ENCODE results near the gene PGAM5. TPM values are rescaled to one million over a fixed set of nuclear protein-coding genes. Genes with fewer than 3 reads are reported as not detected.

Gene PGAM5
- total RNA-seq, 1 donor from 2014 or later: 50.8 TPM

GRCh38 chr12:132719141-132719953 lies 8.7 kb downstream of the PGAM5 start:
- no peak for DNase-seq (ENCODE audit: low read depth in 2 of 2)

GRCh38 chr12:132719954-132720324 lies 9.3 kb downstream of the PGAM5 start:
- DNase-seq (ENCODE audit: low read depth in 2 of 2): no peak

DNA sequence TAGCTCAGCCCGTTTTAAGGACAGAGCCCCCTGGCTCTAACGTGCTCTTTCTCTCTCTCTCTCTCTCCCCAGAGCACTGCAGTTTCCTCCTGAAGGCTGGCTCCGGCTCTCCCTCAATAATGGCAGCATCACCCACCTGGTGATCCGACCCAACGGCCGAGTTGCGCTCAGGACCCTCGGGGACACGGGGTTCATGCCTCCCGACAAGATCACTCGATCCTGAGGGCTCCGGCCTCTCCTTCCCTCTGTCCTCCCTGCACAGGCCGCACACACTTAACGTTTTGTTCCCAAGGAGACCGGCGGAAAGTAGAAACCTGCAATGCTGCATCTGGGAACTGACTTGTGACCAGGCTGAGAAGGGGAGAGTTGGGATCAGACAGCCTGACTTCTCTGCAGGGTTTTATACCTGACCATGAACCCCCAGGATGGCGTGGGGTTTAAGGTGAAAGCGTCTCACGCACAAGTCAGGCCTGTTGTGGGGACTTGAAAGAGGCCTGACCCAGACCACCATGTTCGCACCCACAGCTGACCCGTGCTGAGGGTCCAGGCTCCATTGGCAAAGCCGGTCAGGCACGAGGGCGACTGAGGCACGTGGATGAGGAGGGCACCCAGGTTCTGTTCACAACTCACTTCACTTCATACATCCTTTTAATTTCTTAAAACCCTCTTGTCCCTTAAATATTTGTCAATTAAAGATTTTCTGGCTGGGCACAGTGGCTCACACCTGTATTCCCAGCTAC lies 10.1 kb downstream of the PGAM5 start:
- no peak for DNase-seq (ENCODE audit: low read depth in 2 of 2)

GRCh38 chr12:132723015-132723763 lies 12.5 kb downstream of the PGAM5 start:
- no peak for DNase-seq (ENCODE audit: low read depth in 2 of 2)

GRCh38 chr12:132723764-132724140 lies 13.1 kb downstream of the PGAM5 start:
- no peak for DNase-seq (ENCODE audit: low read depth in 2 of 2)

DNA sequence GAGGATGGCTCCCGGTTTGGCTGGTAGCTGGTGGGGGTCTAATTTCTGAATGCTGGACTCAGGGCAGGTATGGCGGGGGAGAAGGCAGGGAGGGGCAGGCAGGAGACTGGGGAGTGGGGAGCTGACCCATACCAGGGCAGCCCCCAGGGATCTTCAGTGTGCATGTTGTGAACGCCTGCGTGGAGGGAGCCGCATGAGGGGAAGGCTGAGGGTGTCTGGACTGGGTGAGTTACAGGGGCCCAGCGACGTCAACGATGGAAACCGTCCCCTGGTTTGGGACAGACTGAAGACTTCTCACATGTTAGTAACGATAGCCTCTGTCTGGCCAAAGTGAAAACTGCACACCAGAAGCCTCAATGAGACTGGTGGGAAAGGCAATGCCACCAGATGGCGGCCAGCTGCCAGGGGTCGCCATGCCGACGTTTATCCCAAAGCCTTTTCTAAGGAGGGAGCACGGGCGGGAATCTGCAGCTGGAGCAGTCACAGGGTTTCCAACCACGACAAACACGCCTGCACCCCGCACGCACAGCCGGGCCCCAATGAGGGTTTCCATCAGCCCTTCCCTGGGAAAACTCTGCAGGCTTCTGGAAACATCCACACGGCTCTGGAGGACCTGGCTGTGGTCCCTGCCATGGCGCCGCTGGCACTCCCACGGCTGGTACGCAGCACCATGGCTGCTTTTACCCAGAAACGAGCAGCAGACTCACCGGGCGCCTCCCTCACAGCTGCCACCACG lies 14.0 kb downstream of the PGAM5 start:
- DNase-seq (ENCODE audit: low read depth in 2 of 2): no peak

- DNase-seq (ENCODE audit: low read depth in 2 of 2): no peak
These were observed 15.7 kb downstream of the PGAM5 start for GRCh38 chr12:132726386-132726785.

DNA sequence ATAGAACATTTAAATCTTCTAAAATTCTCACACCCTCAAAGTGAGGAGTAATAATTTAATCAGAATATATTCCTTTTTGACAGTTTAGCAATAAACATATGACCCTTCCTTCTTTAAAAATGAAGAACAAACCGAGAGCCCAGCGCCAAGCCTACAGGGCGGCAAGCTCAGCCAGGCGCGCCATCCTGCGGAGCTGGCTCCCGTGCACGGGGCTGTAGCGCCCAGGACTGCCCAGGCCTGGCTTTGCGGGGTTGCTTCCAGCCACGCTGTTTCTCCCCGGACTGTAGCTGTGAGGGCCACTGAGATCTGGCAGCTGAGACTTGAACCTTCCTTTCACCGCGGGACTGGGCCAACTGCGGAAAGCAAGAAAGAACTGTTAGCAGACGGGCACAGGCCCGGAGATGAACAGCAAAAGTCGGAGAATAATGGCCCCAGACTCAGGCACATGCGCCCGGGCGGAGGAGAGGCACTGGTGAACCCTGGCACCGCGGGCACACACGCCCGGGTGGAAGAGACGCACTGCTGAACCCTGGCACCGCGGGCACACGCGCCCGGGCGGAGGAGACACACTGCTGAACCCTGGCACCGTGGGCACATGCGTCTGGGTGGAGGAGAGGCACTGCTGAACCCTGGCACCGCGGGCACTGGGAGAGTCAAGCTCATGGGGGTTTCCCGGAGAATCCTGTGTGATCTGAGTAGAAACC lies 16.6 kb downstream of the PGAM5 start:
- DNase-seq (ENCODE audit: low read depth in 2 of 2): no peak

DNA sequence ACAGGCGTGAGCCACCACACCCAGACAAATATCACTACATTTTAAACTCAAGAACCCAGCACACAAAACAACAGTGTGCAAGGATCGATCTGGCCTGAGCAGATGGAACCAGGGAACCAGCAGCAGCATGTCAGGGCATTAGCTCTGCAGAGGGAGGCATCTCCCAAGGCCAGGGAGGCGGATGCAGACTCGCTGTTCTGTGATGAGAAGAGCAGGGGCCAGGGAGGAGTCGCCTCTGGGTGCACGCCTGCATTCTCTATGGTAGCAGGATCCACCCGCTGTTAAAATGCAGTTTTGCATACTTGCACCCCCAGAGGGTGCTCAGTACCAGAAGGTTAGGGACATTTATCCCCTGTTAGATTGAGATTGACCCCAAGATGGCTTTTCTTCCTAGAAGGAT lies 17.9 kb downstream of the PGAM5 start:
- no peak for DNase-seq (ENCODE audit: low read depth in 2 of 2)

DNA sequence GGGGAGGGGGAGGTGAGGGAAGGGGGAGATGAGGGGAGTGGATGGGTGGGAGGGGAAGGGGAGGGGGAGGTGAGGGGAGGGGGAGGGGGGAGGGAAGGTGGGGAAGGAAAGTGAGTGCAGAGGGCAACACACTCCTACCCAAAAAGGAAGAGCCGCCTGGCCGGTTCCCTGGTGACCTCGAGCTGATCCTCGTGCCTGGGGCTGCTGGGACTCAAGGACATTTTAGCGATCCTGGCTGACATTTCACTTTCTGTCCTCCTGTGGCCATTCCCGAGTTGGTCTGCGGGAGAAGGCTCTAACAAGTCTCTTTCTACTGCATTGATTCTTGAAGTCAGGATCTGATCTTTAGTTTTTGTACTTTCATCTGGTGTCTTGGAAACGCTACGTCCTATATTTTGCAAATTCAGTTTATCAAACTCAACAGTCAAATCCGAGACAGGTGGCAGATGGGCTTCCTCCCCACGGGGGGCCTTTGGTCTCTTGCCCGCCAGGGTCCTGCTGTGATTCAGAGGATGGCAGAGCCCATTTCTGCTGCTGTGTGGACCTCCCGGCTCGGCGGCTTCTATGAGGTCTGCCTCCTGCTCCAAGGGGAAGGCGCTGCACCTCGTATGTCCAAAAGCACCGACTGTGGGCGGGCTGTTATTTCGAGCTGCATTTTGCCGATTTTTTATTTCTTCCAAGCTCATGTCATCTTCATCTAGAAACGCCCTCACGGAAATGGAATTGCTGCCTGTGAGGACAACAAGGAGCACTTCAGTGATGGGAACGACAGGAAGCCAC lies 19.1 kb downstream of the PGAM5 start:
- no peak for DNase-seq (ENCODE audit: low read depth in 2 of 2)

- no peak for DNase-seq (ENCODE audit: low read depth in 2 of 2)
These were observed 19.7 kb downstream of the PGAM5 start for GRCh38 chr12:132730353-132730752.

- DNase-seq (ENCODE audit: low read depth in 2 of 2): no peak
These were observed 20.9 kb downstream of the PGAM5 start for GRCh38 chr12:132731574-132731973.

- DNase-seq (ENCODE audit: low read depth in 2 of 2): no peak
These were observed 23.6 kb downstream of the PGAM5 start for GRCh38 chr12:132734206-132734605.

- DNase-seq (ENCODE audit: low read depth in 2 of 2): no peak
These were observed 24.9 kb downstream of the PGAM5 start for GRCh38 chr12:132735496-132735895.

DNA sequence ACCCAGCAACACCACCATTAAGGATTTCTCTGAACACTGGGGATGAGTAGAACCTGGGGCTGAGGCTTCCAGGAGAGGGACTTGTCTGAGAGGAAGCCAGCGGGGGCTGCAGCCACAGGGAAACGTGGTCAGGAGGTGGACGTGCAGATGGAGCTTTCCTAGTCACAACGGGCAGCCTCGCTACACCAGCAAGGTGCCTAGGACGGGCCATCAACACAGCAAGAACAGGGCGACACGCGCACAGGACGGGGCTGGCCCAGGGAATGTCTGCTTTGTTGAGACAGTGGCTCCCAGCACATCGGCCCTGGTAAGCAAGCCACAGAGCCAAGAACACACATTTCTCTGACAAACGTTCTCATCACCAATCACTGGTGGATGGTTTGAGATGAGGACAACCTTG lies 25.7 kb downstream of the PGAM5 start:
- no peak for DNase-seq (ENCODE audit: low read depth in 2 of 2)

GRCh38 chr12:132736913-132737312 lies 26.3 kb downstream of the PGAM5 start:
- no peak for DNase-seq (ENCODE audit: low read depth in 2 of 2)

DNA sequence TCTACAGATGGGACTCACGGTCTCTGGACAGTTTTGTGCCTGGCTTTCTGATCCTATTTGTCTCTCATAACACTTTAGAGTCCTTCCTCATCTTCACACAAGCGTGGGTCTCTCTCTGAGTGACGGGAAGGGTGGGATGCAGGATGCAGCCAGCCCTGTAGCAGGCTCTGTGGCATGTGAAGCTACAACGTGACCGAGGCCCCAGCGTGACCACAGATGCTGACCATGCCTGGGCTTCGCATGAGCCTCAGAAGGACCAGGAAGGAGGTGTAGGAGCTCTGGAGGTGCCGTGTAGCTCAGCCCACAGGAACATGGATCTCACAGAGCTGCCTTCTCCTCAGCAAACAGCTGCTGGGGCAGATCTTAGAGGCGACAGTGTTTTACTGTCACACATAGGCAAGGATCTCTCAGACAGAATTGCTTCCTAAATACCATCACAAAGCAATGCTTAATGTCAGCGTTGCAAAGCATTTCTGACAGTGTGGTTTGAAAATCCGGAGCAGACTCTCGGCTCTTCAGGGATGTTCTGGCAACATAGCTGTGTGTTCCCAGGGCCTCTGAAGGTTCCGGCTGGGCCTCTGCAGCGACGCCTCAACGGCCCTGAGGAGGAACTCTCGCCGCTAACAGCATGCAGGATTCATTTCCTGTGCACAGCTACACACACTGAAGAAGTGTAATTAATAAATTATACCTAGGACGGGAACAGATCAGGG lies 29.1 kb downstream of the PGAM5 start:
- no peak for DNase-seq (ENCODE audit: low read depth in 2 of 2)

GRCh38 chr12:132740313-132740646 lies 29.6 kb downstream of the PGAM5 start:
- no peak for DNase-seq (ENCODE audit: low read depth in 2 of 2)

DNA sequence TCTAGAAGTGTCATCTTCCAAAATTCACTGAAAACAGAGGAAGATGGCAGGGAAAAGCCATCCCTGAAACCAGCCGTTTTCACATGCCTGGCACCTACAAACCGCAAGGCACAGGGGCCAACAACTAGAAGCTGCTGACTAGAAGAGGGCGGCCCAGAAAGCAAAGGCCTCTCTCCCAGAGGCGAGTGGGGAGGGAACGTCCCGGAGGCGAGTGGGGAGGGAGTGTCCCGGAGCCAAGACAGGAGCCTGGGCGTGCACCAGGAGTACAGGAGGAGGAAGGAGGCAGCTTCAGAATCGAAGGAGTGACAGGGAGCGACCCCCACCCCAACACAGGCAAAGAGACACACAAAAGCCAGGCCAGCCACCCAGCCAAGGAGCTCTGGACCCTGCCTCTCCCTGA lies 30.0 kb downstream of the PGAM5 start:
- no peak for DNase-seq (ENCODE audit: low read depth in 2 of 2)

- no peak for DNase-seq (ENCODE audit: low read depth in 2 of 2)
These were observed 31.0 kb downstream of the PGAM5 start for GRCh38 chr12:132741620-132742019.

Measured in dermis microvascular lymphatic vessel endothelial cell (primary cell).